ENCODE measurements around the gene MLC1.

The MLC1 gene

GRCh38 chr22:50035976-50036724 is 49.1 kb downstream of the MLC1 start:
- no peak for DNase-seq (ENCODE audit: low spot score)

- DNase-seq (ENCODE audit: low spot score), result no peak
These were observed 49.9 kb downstream of the MLC1 start for GRCh38 chr22:50035131-50035881.

- no peak for DNase-seq (ENCODE audit: low spot score)
These were observed 50.8 kb downstream of the MLC1 start for GRCh38 chr22:50034126-50035081.

GRCh38 chr22:50032941-50033601 is 52.2 kb downstream of the MLC1 start:
- DNase-seq (ENCODE audit: low spot score), result no peak

- DNase-seq (ENCODE audit: low spot score), result no peak
These were observed 52.9 kb downstream of the MLC1 start for GRCh38 chr22:50032109-50032871.

- no peak for DNase-seq (ENCODE audit: low spot score)
These were observed 53.8 kb downstream of the MLC1 start for GRCh38 chr22:50031189-50032091.

GRCh38 chr22:50030297-50031188 is 54.7 kb downstream of the MLC1 start:
- peak; percentile 91 for DNase-seq (ENCODE audit: low spot score)

- peak; percentile 42 for DNase-seq (ENCODE audit: low spot score)
These were observed 57.3 kb downstream of the MLC1 start for GRCh38 chr22:50027639-50028537.

GRCh38 chr22:50025993-50026392 is 59.2 kb downstream of the MLC1 start:
- no peak for DNase-seq (ENCODE audit: low spot score)

- DNase-seq (ENCODE audit: low spot score), result no peak
These were observed 62.9 kb downstream of the MLC1 start for GRCh38 chr22:50022171-50022819.

- DNase-seq (ENCODE audit: low spot score), result no peak
These were observed 64.6 kb downstream of the MLC1 start for GRCh38 chr22:50020606-50021005.

GRCh38 chr22:50019316-50019715 is 65.9 kb downstream of the MLC1 start:
- no peak for DNase-seq (ENCODE audit: low spot score)

- DNase-seq (ENCODE audit: low spot score), result peak; percentile 79
These were observed 66.5 kb downstream of the MLC1 start for GRCh38 chr22:50018608-50019285.

- no peak for DNase-seq (ENCODE audit: low spot score)
These were observed 67.5 kb downstream of the MLC1 start for GRCh38 chr22:50017701-50018224.

- peak; percentile 88 for DNase-seq (ENCODE audit: low spot score)
These were observed 68.1 kb downstream of the MLC1 start for GRCh38 chr22:50016988-50017700.

All from activated CD4-positive, alpha-beta T cell treated with anti-CD3 and anti-CD28 coated beads, Interleukin-2, Interleukin-4, amounts not matched to agents 100 ng/mL and 50 ng/mL, durations not matched to agents 16 hours and 8 hours (primary cell).